GM12873 (cell line): Measurements from ENCODE around the gene TCF12.

Experiments used
- TF ChIP-seq, protein P1 (sequence below): IDR thresholded peaks from 2 replicates; pipeline ENCODE4 v1.5.1; 2012; ENCODE audit warnings: low read depth, mild to moderate bottlenecking, moderate library complexity, low read length, control low read depth; ENCODE audit not compliant: insufficient read depth; ENCODE audit errors: missing control alignments

The TCF12 gene

DNA sequence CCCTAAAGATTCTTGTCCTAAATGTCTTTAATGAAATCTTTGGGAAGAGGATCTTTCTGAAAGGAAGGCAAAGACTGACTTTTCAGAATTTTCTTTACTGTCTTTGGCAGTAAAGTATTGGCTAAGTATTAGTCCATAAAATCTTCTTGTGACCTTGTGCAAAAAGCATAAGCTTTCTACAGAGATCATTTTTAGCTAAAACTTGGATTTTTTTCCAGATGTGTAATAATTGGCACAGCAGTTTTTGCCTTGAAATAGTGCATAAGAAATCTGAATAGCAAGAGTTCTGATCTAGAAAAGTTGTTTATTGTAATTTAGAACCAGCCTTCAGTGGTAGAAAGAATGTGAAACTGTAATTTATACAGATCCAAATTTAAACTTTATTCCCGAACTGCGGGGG, 335.1 kb downstream of the TCF12 start:
- TF ChIP-seq, protein P1, sequence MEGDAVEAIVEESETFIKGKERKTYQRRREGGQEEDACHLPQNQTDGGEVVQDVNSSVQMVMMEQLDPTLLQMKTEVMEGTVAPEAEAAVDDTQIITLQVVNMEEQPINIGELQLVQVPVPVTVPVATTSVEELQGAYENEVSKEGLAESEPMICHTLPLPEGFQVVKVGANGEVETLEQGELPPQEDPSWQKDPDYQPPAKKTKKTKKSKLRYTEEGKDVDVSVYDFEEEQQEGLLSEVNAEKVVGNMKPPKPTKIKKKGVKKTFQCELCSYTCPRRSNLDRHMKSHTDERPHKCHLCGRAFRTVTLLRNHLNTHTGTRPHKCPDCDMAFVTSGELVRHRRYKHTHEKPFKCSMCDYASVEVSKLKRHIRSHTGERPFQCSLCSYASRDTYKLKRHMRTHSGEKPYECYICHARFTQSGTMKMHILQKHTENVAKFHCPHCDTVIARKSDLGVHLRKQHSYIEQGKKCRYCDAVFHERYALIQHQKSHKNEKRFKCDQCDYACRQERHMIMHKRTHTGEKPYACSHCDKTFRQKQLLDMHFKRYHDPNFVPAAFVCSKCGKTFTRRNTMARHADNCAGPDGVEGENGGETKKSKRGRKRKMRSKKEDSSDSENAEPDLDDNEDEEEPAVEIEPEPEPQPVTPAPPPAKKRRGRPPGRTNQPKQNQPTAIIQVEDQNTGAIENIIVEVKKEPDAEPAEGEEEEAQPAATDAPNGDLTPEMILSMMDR = no peak

DNA sequence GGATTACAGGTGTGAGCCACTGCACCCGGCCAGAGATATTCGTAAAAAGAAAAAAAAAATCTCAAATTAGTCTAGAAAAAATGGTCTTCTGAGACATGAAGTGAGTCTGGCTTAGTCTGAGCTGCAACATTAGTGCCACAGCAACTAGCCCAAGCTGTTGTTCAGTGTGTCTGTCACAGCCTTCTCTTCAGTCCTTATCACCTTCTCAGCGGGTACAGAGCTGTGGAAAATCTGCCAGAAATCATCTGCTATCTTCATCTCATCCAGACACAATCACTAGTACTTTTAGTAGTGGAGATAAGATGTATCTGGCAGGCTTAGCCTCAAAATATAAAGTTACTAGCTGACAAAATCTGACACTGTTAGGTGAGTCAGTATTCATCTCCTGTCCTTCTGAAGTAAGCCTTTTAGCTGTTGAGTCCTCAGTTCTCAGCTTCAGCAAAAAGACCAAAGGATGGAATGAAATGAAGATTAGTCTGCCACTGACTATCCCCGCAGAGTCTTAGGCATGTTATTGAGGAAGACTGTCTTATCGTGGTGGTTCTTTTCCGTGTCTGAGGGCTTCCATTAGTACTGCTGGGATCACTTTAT, 337.4 kb downstream of the TCF12 start:
- TF ChIP-seq, protein P1 = no peak

DNA sequence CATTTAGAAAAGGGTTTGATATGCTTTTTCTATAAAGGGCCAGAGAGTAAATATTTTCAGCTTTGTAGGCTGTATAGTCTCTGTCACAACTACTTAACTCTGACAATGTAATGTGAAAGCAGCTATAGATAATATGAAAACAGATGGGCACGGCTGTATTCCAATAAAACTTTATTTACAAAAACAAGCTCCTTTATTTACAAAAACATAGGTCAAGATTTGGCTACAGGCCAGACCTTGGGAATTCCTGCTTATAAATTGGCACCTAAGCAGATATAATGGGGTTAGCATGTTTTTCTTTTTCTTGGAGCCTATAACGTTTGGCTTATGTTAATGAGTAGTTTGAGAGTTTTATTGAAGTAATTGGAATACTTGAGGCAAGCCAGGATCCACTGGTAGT, 338.5 kb downstream of the TCF12 start:
- TF ChIP-seq, protein P1 = no peak

DNA sequence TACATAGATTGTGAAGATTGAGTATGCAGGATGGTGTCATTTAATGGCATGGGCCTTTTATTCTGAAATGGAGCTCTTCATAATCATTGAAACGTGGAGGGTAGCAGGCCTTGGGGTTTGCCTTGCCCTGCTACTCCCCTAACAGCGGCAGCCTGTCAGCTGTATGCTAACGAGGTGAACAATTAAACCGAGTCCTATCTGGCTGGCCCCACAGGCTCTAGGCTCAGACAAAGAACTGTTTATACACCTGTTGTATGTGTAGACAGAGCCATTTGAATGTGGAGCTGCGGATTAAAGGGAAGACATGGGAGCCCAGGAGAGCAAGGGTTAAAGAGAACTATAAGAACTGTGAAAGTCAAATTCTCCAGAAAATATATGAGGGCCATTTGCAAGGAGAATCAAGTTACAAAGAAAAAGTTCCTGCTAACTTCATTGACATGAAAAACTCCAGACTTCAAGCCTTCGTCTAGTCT, 341.2 kb downstream of the TCF12 start:
- TF ChIP-seq, protein P1 = no peak

DNA sequence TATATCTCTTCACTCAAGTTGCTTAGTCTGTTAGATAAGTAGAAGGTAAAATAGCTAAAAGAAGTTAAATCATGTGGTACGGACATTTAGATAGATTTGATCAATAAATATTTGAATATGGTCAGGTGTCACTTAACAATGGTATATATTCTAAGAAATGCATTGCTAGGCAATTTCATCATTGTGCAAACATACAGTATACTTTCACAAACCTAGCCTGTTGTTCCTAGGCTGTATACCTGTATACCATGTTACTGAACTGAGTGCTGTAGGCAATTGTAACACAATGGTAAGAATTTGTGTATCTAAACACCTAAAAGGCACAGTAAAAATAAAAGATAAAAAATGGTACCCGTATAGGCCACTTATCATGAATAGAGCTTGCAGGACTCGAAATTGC, 345.1 kb downstream of the TCF12 start:
- TF ChIP-seq, protein P1 = no peak

DNA sequence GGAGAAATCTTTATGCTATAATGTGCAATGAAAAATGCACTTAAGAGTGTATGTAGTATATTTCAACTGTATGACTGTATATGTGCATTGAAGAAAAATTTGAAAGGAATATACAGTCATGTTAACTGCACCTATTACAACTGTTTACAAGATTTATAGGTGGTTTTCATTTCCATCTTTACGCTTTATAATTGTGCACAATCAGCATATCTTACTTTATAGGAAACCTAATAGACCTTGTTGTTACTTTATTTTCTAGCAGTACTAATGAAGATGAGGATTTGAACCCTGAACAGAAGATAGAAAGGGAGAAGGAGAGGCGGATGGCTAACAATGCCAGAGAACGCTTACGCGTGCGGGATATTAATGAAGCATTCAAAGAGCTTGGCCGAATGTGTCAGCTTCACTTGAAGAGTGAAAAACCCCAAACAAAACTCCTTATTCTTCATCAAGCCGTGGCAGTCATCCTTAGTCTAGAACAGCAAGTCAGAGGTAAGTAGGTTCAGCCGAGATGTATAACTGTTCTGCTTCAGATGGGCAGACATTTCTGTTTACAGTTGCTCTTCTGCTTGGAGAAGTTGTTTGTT, 354.4 kb downstream of the TCF12 start:
- TF ChIP-seq, protein P1 = no peak

DNA sequence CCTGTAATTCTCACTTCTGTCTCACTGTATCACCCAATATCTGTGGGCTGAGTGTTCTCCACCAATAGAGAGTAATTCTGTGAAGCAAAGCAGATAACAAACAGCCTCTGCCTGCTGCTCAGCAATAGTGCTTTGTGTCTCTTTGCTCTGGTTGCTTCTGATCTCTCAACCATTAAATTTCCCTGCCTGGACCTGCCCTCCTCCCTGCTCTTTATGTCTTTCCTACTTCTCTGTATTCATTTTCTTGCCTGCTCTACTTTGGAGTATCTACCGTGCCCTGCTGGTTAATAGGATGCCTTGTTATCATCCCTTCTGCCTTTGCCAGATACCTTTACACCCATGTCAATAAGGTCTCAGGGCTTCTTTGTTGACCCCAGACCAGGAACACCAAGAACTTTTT, 355.0 kb downstream of the TCF12 start:
- TF ChIP-seq, protein P1 = no peak
